GM23338 (cell line): ENCODE measurements around the gene PARVB. TPM values are rescaled to one million over a fixed set of nuclear protein-coding genes. Genes with fewer than 3 reads are reported as not detected.

Experiments used
- ATAC-seq: fragments of 200-7000 bp; cut with Tn5 transposase; 3 replicates; pipeline ENCODE4 v1.9.1; 2020
- DNase-seq: peaks from one replicate; pipeline ENCODE4 v3.0.0-alpha.2; 2015; ENCODE audit warnings: low spot score
- H2AFZ ChIP-seq: fragments of 200-600 bp; sonication (generic); 2 replicates; pipeline ENCODE4 v1.8.0; 2016; ENCODE audit warnings: antibody characterized with exemption, mild to moderate bottlenecking, moderate library complexity
- H3F3A ChIP-seq: fragments of 200-600 bp; sonication (generic); replicated peaks from 2 replicates; pipeline ENCODE4 v1.8.0; 2017; ENCODE audit warnings: antibody characterized with exemption, mixed run types, low read depth
- H3K27ac ChIP-seq: fragments of 200-600 bp; sonication (generic); 2 replicates; pipeline ENCODE4 v1.6.1; 2016; ENCODE audit warnings: low read depth
- H3K27me3 ChIP-seq: fragments of 200-600 bp; sonication (generic); 2 replicates; pipeline ENCODE4 v1.8.0; 2016; ENCODE audit warnings: mild to moderate bottlenecking, mixed run types, moderate library complexity; ENCODE audit not compliant: insufficient read depth
- H3K36me3 ChIP-seq: fragments of 200-600 bp; sonication (generic); 2 replicates; pipeline ENCODE4 v1.8.0; 2016; ENCODE audit warnings: mild to moderate bottlenecking; ENCODE audit not compliant: insufficient read depth
- H3K4me1 ChIP-seq: fragments of 200-600 bp; sonication (generic); 2 replicates; pipeline ENCODE4 v1.8.0; 2016; ENCODE audit warnings: mild to moderate bottlenecking, moderate library complexity; ENCODE audit not compliant: insufficient read depth
- H3K4me2 ChIP-seq: fragments of 200-600 bp; sonication (generic); 2 replicates; pipeline ENCODE4 v1.7.1; 2017; ENCODE audit warnings: mixed run types
- H3K4me3 ChIP-seq: fragments of 200-600 bp; sonication (generic); 2 replicates; pipeline ENCODE4 v1.6.1; 2016; ENCODE audit warnings: mixed run types
- H3K79me2 ChIP-seq: fragments of 200-600 bp; sonication (generic); replicated peaks from 2 replicates; pipeline ENCODE4 v1.8.0; 2017; ENCODE audit warnings: mild to moderate bottlenecking; ENCODE audit not compliant: insufficient read depth
- H3K9me2 ChIP-seq: fragments of 200-600 bp; sonication (generic); 2 replicates; pipeline ENCODE4 v1.8.0; 2017; ENCODE audit not compliant: insufficient read depth
- H4K20me1 ChIP-seq: fragments of 200-600 bp; sonication (generic); replicated peaks from 2 replicates; pipeline ENCODE4 v1.8.0; 2017; ENCODE audit warnings: mild to moderate bottlenecking; ENCODE audit not compliant: insufficient read depth
- H3K27ac Mint-ChIP-seq: 2 replicates; pipeline ENCODE4 v1.8.0; 2020; ENCODE audit warnings: inconsistent platforms, mild to moderate bottlenecking, moderate library complexity, mixed read lengths
- H3K27me3 Mint-ChIP-seq: 3 replicates; pipeline ENCODE4 v1.8.0; 2022; ENCODE audit warnings: low read depth, mild to moderate bottlenecking, moderate library complexity, mixed read lengths, inconsistent platforms; ENCODE audit not compliant: insufficient read depth, poor library complexity
- H3K36me3 Mint-ChIP-seq: 3 replicates; pipeline ENCODE4 v1.8.0; 2021; ENCODE audit warnings: low read depth, mild to moderate bottlenecking, inconsistent platforms, moderate library complexity, mixed read lengths
- H3K4me1 Mint-ChIP-seq: 3 replicates; pipeline ENCODE4 v1.8.0; 2020; ENCODE audit warnings: mild to moderate bottlenecking, inconsistent platforms, mixed read lengths
- H3K4me3 Mint-ChIP-seq: 3 replicates; pipeline ENCODE4 v1.8.0; 2021; ENCODE audit warnings: moderate library complexity, mild to moderate bottlenecking, inconsistent platforms, mixed read lengths
- H3K9me3 Mint-ChIP-seq: 3 replicates; pipeline ENCODE4 v1.8.0; 2020; ENCODE audit warnings: moderate library complexity, mild to moderate bottlenecking, inconsistent platforms, mixed read lengths
- CREB1 ChIP-seq: fragments of 250-450 bp; sonication (Bioruptor Pico); IDR thresholded peaks from 2 replicates; pipeline ENCODE4 v1.5.0; 2020; ENCODE audit warnings: low read depth, mild to moderate bottlenecking, moderate library complexity
- CTCF ChIP-seq, 2 experiments: fragments of 200-600 bp in 1 of 2; sonication (generic) in 1 of 2; conservative IDR thresholded peaks; 2 replicates each; pipeline versions ENCODE4 v1.5.1 to v1.6.1; 2016 to 2017; ENCODE audit warnings: antibody characterized with exemption in 2 of 2, low read depth in 2 of 2, mild to moderate bottlenecking in 2 of 2, moderate library complexity in 1 of 2
- EZH2 ChIP-seq: fragments of 200-600 bp; sonication (generic); IDR thresholded peaks from one replicate; pipeline ENCODE4 v1.8.0; 2017; ENCODE audit warnings: antibody characterized with exemption, mild to moderate bottlenecking, low read depth; ENCODE audit not compliant: unreplicated experiment
- EZH2phosphoT487 ChIP-seq: fragments of 200-600 bp; sonication (generic); IDR thresholded peaks from one replicate; pipeline ENCODE4 v1.8.1; 2018; ENCODE audit warnings: antibody characterized with exemption; ENCODE audit not compliant: unreplicated experiment
- JUNB ChIP-seq: IDR thresholded peaks from one replicate; pipeline ENCODE4 v1.6.1; 2016; ENCODE audit warnings: antibody characterized with exemption; ENCODE audit not compliant: unreplicated experiment
- NANOG ChIP-seq: IDR thresholded peaks from 2 replicates; pipeline ENCODE4 v1.6.1; 2016; ENCODE audit warnings: antibody characterized with exemption, borderline replicate concordance
- POLR2AphosphoS5 ChIP-seq: IDR thresholded peaks from 2 replicates; pipeline ENCODE4 v1.6.1; 2016; ENCODE audit warnings: antibody characterized with exemption, low read depth
- STAT1 ChIP-seq: IDR thresholded peaks from one replicate; pipeline ENCODE4 v1.6.1; 2016; ENCODE audit warnings: antibody characterized with exemption; ENCODE audit not compliant: unreplicated experiment
- ZNF114 ChIP-seq: fragments of 250-450 bp; sonication (Bioruptor Pico); IDR thresholded peaks from 2 replicates; pipeline ENCODE4 v1.5.0; 2020; ENCODE audit warnings: mild to moderate bottlenecking, moderate library complexity
- polyA plus RNA-seq: library from polyadenylated mRNA; unstranded; fragments of >200 nt; fragmentation: Nextera tagmentation; extraction: Ambion mirVana; gene quantifications from 2 replicates; pipeline ENCODE4 v1.2.1, GENCODE V29; 2016
- total RNA-seq: library from RNA; depleted of rRNA; stranded (reverse); fragments of >200 nt; shearing (Covaris generic); gene quantifications from 2 replicates; pipeline ENCODE4 v1.2.3, GENCODE V29; 2014
- TF ChIP-seq, protein P1 (sequence below): IDR thresholded peaks from one replicate; pipeline ENCODE4 v1.6.1; 2018; ENCODE audit warnings: antibody characterized with exemption; ENCODE audit not compliant: unreplicated experiment

The PARVB gene
- total and polyA plus RNA-seq, 2 experiments from 2014 or later, result 4.3 to 7.7 TPM

DNA sequence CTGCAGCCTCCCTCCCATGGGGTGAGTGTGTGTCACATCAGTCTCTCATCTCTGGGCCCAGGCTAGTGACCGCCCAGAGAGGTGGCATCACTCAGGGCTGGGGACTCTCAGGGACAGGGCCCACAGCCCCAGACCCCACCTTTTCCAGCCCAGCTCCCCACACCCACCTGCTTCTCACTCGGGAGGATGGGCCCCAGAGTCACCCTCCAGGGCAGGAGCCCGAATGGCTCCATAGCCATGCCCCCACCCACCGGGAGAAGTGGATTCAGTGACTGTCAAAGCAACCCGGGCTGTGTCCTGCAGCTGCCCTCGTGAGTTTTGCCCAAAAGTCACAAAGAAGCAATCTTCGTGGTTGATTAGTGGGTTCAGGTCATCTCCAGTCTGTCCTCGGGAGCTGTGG is 182.6 kb downstream of the PARVB start (continued):
- TF ChIP-seq, protein P1, sequence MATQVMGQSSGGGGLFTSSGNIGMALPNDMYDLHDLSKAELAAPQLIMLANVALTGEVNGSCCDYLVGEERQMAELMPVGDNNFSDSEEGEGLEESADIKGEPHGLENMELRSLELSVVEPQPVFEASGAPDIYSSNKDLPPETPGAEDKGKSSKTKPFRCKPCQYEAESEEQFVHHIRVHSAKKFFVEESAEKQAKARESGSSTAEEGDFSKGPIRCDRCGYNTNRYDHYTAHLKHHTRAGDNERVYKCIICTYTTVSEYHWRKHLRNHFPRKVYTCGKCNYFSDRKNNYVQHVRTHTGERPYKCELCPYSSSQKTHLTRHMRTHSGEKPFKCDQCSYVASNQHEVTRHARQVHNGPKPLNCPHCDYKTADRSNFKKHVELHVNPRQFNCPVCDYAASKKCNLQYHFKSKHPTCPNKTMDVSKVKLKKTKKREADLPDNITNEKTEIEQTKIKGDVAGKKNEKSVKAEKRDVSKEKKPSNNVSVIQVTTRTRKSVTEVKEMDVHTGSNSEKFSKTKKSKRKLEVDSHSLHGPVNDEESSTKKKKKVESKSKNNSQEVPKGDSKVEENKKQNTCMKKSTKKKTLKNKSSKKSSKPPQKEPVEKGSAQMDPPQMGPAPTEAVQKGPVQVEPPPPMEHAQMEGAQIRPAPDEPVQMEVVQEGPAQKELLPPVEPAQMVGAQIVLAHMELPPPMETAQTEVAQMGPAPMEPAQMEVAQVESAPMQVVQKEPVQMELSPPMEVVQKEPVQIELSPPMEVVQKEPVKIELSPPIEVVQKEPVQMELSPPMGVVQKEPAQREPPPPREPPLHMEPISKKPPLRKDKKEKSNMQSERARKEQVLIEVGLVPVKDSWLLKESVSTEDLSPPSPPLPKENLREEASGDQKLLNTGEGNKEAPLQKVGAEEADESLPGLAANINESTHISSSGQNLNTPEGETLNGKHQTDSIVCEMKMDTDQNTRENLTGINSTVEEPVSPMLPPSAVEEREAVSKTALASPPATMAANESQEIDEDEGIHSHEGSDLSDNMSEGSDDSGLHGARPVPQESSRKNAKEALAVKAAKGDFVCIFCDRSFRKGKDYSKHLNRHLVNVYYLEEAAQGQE, result no peak
- TF ChIP-seq CTCF (conservative IDR thresholded peaks at IDR 0.05; ENCODE audit: low read depth in 2 of 2), result no peak
- TF ChIP-seq STAT1, result no peak
- no peak for TF ChIP-seq EZH2phosphoT487
- TF ChIP-seq NANOG, result no peak

- no peak overlapping the region for H3K27ac ChIP-seq
- no peaks in the 10 kb centered on the region; the same call in 2 of the 3 replicates for H3K4me1 Mint-ChIP-seq
- no peak overlapping the region for H3K4me3 Mint-ChIP-seq
- no peak overlapping the region for H2AFZ ChIP-seq
- no peaks in the 10 kb centered on the region for H3K9me2 ChIP-seq
- H3K36me3 ChIP-seq, result no peaks in the 10 kb centered on the region
- H3K36me3 Mint-ChIP-seq, result no peaks in the 10 kb centered on the region
- no peaks in the 10 kb centered on the region for H3K4me1 ChIP-seq
- no peaks in the 10 kb centered on the region for H3K79me2 ChIP-seq
- ATAC-seq (no peak), DNase-seq (no peak)
- no peaks in the 10 kb centered on the region for H3K27me3 ChIP-seq
- H3K4me2 ChIP-seq, result no peak overlapping the region
- H3K27me3 Mint-ChIP-seq, result peaks cover 5% of the 10 kb centered on the region
- H3K4me3 ChIP-seq, result no peak overlapping the region
- H3F3A ChIP-seq, result no peaks in the 10 kb centered on the region
- H3K27ac Mint-ChIP-seq, result no peak overlapping the region
- no peaks in the 10 kb centered on the region for H4K20me1 ChIP-seq
- H3K9me3 Mint-ChIP-seq, result peaks cover 3% of the 10 kb centered on the region; the same call in 1 of the 3 replicates
- TF ChIP-seq NANOG (no peak), EZH2 (no peak), ZNF114 (CRISPR knock-in tag) (no peak), JUNB (no peak), CREB1 (CRISPR knock-in tag) (no peak), POLR2AphosphoS5 (no peak), STAT1 (no peak)
- TF ChIP-seq, protein P1, result no peak
These were observed 183.3 kb downstream of the PARVB start for GRCh38 chr22:44207173-44207980.
